ENCODE results near the gene SPOUT1. TPM values are rescaled to one million over a fixed set of nuclear protein-coding genes. Genes with fewer than 3 reads are reported as not detected.
"Not testable (repeated sequence)": the region's sequence is repeated elsewhere in the genome, so short reads cannot be mapped to it uniquely, and the experiment has no call there.

Gene SPOUT1
- total RNA-seq, 2 experiments from 2014 or later = 109 to 111 TPM

- Mint-ChIP-seq H3K4me3 (no peak overlapping the region), H3K27ac (no peak overlapping the region), H3K36me3 (no peaks in the 10 kb centered on the region), H3K27me3 (no peaks in the 10 kb centered on the region), H3K4me1 (peaks cover 8% of the 10 kb centered on the region), H3K9me3 (no peaks in the 10 kb centered on the region)
- no peak for DNase-seq
Observed at GRCh38 chr9:128781187-128782070, 48.2 kb downstream of the SPOUT1 start.

- H3K4me1 Mint-ChIP-seq, H3K27ac Mint-ChIP-seq, H3K4me3 Mint-ChIP-seq, DNase-seq, H3K27me3 Mint-ChIP-seq, H3K9me3 Mint-ChIP-seq, H3K36me3 Mint-ChIP-seq: not testable (repeated sequence)
Observed at GRCh38 chr9:128780093-128780492, 49.5 kb downstream of the SPOUT1 start.

GRCh38 chr9:128774804-128775203 is 54.8 kb downstream of the SPOUT1 start:
- peaks cover 12% of the 10 kb centered on the region for H3K4me1 Mint-ChIP-seq
- no peak overlapping the region for H3K27ac Mint-ChIP-seq
- no peak for DNase-seq
- no peaks in the 10 kb centered on the region for H3K27me3 Mint-ChIP-seq
- no peaks in the 10 kb centered on the region for H3K9me3 Mint-ChIP-seq
- no peaks in the 10 kb centered on the region for H3K36me3 Mint-ChIP-seq
- H3K4me3 Mint-ChIP-seq = no peak overlapping the region

GRCh38 chr9:128773049-128773448 is 56.5 kb downstream of the SPOUT1 start:
- Mint-ChIP-seq H3K9me3 (no peaks in the 10 kb centered on the region), H3K27ac (no peak overlapping the region), H3K27me3 (no peaks in the 10 kb centered on the region), H3K4me1 (peaks cover 21% of the 10 kb centered on the region), H3K4me3 (peak overlapping the region; percentile 92), H3K36me3 (no peaks in the 10 kb centered on the region)
- DNase-seq = no peak

GRCh38 chr9:128771745-128772519 is 57.7 kb downstream of the SPOUT1 start, which contains the start of gene ZER1:
Gene ZER1, minus strand, starts transcription at chr9:128771927. Its CDS starts 16,362 bp downstream, at chr9:128755565.
- Mint-ChIP-seq H3K27me3 (no peaks in the 10 kb centered on the region), H3K36me3 (peaks cover 3% of the 10 kb centered on the region), H3K4me3 (peak within 1 kb of the TSS; percentile 92), H3K4me1 (peaks cover 26% of the 10 kb centered on the region), H3K9me3 (no peaks in the 10 kb centered on the region), H3K27ac (peak within 1 kb of the TSS; percentile 91)
- DNase-seq = peak; percentile 95

- H3K27me3 Mint-ChIP-seq = no peaks in the 10 kb centered on the region
- peak overlapping the region; percentile 91 for H3K27ac Mint-ChIP-seq
- peaks cover 3% of the 10 kb centered on the region for H3K36me3 Mint-ChIP-seq
- no peak for DNase-seq
- H3K4me1 Mint-ChIP-seq = peaks cover 27% of the 10 kb centered on the region
- no peaks in the 10 kb centered on the region for H3K9me3 Mint-ChIP-seq
- H3K4me3 Mint-ChIP-seq = peak overlapping the region; percentile 92
Observed at GRCh38 chr9:128771094-128771721, 58.4 kb downstream of the SPOUT1 start.

- H3K27ac Mint-ChIP-seq = peak overlapping the region; percentile 91
- peak overlapping the region; percentile 92 for H3K4me3 Mint-ChIP-seq
- H3K36me3 Mint-ChIP-seq = peaks cover 3% of the 10 kb centered on the region
- H3K4me1 Mint-ChIP-seq = peaks cover 28% of the 10 kb centered on the region
- DNase-seq = no peak
- no peaks in the 10 kb centered on the region for H3K27me3 Mint-ChIP-seq
- H3K9me3 Mint-ChIP-seq = no peaks in the 10 kb centered on the region
Observed at GRCh38 chr9:128770286-128771030, 59.1 kb downstream of the SPOUT1 start.

Other genes with a start within 250 kb of the SPOUT1 start
- 10 to 100 TPM; 34.3 to 38.1 TPM for gene DYNC2I2, start 172.9 kb downstream of the SPOUT1 start, total RNA-seq
- 100 to 1,000 TPM; 953 to 971 TPM for gene SET, start 140.6 kb downstream of the SPOUT1 start, total RNA-seq
- gene PKN3, start 127.3 kb downstream of the SPOUT1 start, total RNA-seq = 1 to 10 TPM; 7.2 to 7.8 TPM
- gene ZDHHC12, start 105.7 kb downstream of the SPOUT1 start, total RNA-seq = 10 to 100 TPM; 47.1 to 52.6 TPM
- 10 to 100 TPM; 13.7 to 14.4 TPM for gene ZER1, start 57.9 kb downstream of the SPOUT1 start, total RNA-seq
- gene TBC1D13, start 42.5 kb downstream of the SPOUT1 start, total RNA-seq = 10 to 100 TPM; 16.3 to 18.8 TPM
- gene ENDOG, start 11.3 kb downstream of the SPOUT1 start, total RNA-seq = 10 to 100 TPM; 20.1 to 22.9 TPM
- gene KYAT1, start 52.2 kb upstream of the SPOUT1 start, total RNA-seq = 1 to 10 TPM; 7.4 to 9.4 TPM
- gene LRRC8A, start 52.3 kb upstream of the SPOUT1 start, total RNA-seq = 10 to 100 TPM; 19.9 to 20.3 TPM
- gene PHYHD1, start 91.2 kb upstream of the SPOUT1 start, total RNA-seq = under 1 TPM; 0.49 to 0.52 TPM
- 10 to 100 TPM; 10.1 to 11.3 TPM for gene DOLK, start 117.8 kb upstream of the SPOUT1 start, total RNA-seq
- 100 to 1,000 TPM; 128 to 130 TPM for gene NUP188, start 117.9 kb upstream of the SPOUT1 start, total RNA-seq
- 10 to 100 TPM; 42.9 to 46.3 TPM for gene SH3GLB2, start 198.5 kb upstream of the SPOUT1 start, total RNA-seq
- gene MIGA2, start 206.8 kb upstream of the SPOUT1 start, total RNA-seq = 10 to 100 TPM; 26.2 to 29.0 TPM